ENCODE data around the gene LITAF. TPM values are rescaled to one million over a fixed set of nuclear protein-coding genes. Genes with fewer than 3 reads are reported as not detected.

LITAF gene
- total RNA-seq, 1 donor from 2014 or later, result 124 TPM

DNA sequence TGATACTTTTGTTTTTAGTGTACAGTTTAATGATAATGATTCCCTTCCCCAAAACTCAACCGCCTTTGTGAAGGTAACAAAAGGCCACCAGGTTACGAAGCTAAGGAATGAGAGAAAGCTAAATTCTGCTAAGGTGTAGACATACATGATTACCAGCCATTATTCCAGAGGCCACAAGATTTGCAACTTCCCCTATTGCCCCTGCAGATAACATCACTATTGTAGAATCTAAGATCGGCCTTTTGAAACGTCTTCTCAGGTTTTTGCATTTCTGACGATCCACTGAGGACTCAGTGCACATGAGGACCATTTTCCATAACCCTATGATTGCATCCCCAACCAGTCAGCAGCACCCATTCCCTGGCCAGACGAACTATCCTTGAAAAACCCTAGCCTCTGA lies 47.6 kb upstream of the LITAF start:
- Mint-ChIP-seq H3K9me3 (no peaks in the 10 kb centered on the region), H3K4me1 (peaks cover 29% of the 10 kb centered on the region), H3K36me3 (ENCODE audit: low read depth) (no peaks in the 10 kb centered on the region), H3K27ac (no peak overlapping the region), H3K4me3 (no peak overlapping the region), H3K27me3 (no peaks in the 10 kb centered on the region)
- TF ChIP-seq, protein P1, sequence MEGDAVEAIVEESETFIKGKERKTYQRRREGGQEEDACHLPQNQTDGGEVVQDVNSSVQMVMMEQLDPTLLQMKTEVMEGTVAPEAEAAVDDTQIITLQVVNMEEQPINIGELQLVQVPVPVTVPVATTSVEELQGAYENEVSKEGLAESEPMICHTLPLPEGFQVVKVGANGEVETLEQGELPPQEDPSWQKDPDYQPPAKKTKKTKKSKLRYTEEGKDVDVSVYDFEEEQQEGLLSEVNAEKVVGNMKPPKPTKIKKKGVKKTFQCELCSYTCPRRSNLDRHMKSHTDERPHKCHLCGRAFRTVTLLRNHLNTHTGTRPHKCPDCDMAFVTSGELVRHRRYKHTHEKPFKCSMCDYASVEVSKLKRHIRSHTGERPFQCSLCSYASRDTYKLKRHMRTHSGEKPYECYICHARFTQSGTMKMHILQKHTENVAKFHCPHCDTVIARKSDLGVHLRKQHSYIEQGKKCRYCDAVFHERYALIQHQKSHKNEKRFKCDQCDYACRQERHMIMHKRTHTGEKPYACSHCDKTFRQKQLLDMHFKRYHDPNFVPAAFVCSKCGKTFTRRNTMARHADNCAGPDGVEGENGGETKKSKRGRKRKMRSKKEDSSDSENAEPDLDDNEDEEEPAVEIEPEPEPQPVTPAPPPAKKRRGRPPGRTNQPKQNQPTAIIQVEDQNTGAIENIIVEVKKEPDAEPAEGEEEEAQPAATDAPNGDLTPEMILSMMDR (IDR thresholded peaks at IDR 0.05), result no peak
- no peak for ATAC-seq (ENCODE audit: low read depth)
- no peak for DNase-seq
- ChIA-PET CTCF (no interaction called here), POLR2A (no interaction called here)
- intact Hi-C loops (cut with micrococcal nuclease), result no loop called here

DNA sequence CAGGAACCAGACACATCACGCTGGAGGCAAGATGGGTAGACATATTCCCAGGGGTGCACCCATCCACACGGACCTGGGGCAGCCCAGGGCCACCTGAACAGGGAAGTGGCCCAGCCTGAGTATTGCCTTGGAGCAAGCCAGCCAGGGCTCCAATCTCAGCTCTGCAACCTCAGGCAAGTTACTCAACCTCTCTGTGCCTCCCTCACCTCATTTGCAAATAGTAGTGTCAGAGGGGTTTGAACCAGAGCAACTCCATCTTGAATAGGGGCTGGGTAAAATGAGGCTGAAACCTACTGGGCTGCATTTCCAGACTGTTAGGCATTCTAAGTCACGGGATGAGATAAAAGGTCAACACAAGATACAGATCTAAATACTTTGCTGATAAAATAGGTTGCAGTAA lies 46.4 kb upstream of the LITAF start:
- DNase-seq, result no peak
- Mint-ChIP-seq H3K4me1 (peaks cover 36% of the 10 kb centered on the region), H3K27ac (no peak overlapping the region), H3K27me3 (no peaks in the 10 kb centered on the region), H3K36me3 (ENCODE audit: low read depth) (no peaks in the 10 kb centered on the region), H3K4me3 (no peak overlapping the region), H3K9me3 (no peaks in the 10 kb centered on the region)
- ChIA-PET POLR2A (no interaction called here), CTCF (no interaction called here)
- ATAC-seq (ENCODE audit: low read depth), result no peak
- TF ChIP-seq, protein P1 (IDR thresholded peaks at IDR 0.05), result no peak
- intact Hi-C loops (cut with micrococcal nuclease), result no loop called here

DNA sequence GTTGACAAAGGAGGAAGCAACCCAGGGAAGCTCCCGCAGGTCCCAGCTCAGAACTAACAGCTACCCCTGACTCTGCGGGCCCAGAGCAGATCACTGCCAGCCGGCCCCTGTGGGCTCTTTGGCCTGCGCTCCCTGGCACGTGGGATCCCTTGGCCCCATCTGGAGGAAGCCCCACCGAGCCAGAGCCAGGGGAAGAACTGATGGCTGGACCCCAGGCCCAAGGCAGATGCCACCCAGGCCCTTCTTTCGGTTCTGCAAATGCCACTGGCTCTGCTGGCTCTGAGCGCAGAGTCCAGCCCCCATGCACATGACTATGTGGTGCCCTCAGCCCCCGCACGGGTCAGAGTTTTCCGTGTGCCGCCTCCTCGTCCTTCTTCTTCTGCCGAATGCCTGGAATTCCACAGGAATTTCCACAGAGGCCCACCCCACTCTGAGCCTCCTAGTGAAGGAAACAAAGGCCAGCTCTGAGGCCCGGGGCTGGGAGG lies 45.8 kb upstream of the LITAF start:
- POLR2A ChIA-PET, result no interaction called here
- TF ChIP-seq, protein P1 (IDR thresholded peaks at IDR 0.05), result no peak
- no peaks in the 10 kb centered on the region for H3K27me3 Mint-ChIP-seq
- no peaks in the 10 kb centered on the region for H3K36me3 Mint-ChIP-seq (ENCODE audit: low read depth)
- no peak for ATAC-seq (ENCODE audit: low read depth)
- no peak overlapping the region for H3K27ac Mint-ChIP-seq
- no peaks in the 10 kb centered on the region for H3K9me3 Mint-ChIP-seq
- no peak for DNase-seq
- no peak overlapping the region for H3K4me3 Mint-ChIP-seq
- intact Hi-C loops (cut with micrococcal nuclease), result no loop called here
- H3K4me1 Mint-ChIP-seq, result peaks cover 38% of the 10 kb centered on the region
- CTCF ChIA-PET, result no interaction called here

DNA sequence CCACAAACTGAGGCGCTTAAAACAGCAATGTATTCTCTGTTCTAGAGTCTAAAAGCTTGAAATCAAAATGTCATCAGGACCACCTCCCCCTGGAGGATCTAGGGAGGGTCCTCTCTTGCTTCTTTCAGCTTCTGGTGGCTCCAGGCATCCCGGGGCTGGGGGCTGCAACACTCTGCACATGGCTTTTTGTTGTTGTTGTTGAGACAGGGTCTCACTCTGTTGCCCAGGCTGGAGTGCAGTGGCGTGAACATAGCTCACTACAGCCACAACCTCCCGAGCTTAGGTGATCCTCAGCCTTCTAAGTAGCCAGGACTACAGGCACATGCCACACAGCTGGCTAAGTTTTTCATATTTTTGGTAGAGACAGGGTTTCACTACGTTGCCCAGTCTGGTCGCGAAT lies 44.5 kb upstream of the LITAF start:
- peaks cover 38% of the 10 kb centered on the region for H3K4me1 Mint-ChIP-seq
- H3K27ac Mint-ChIP-seq, result no peak overlapping the region
- intact Hi-C loops (cut with micrococcal nuclease), result no loop called here

DNA sequence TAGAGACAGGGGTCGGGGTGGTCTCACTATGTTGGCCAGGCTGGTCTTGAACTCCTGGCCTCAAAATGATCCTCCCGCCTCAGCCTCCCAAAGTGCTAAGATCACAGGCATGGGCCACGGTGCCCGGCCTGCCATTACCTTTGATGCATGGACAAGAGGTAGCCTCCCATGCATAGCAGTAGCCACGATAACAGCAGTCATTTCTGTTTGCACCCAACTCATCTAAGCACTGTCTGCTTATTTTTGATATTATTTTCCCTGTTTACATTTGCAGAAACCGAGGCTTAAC lies 44.0 kb upstream of the LITAF start:
- DNase-seq (no peak), ATAC-seq (ENCODE audit: low read depth) (no peak)
- H3K27ac Mint-ChIP-seq, result no peak overlapping the region
- peaks cover 40% of the 10 kb centered on the region for H3K4me1 Mint-ChIP-seq
- H3K36me3 Mint-ChIP-seq (ENCODE audit: low read depth), result no peaks in the 10 kb centered on the region
- no peaks in the 10 kb centered on the region for H3K27me3 Mint-ChIP-seq
- H3K4me3 Mint-ChIP-seq, result no peak overlapping the region
- TF ChIP-seq, protein P1 (IDR thresholded peaks at IDR 0.05), result no peak
- POLR2A ChIA-PET, result interaction anchor here (0.7 to 1.5 kb wide), 2 partner anchors 39 to 109 kb away, joined by 3 to 4 read pairs; no protein-coding TSS in a partner anchor
- intact Hi-C loops (cut with micrococcal nuclease), result no loop called here
- CTCF ChIA-PET, result interaction anchor here (0.6 kb wide), 1 partner anchor 85 kb away, joined by 3 read pairs; no protein-coding TSS in a partner anchor
- no peaks in the 10 kb centered on the region for H3K9me3 Mint-ChIP-seq

More for the DNA sequence above, 44.5 kb upstream of the LITAF start:
- ATAC-seq (ENCODE audit: low read depth) (no peak), DNase-seq (no peak)
- ChIA-PET CTCF (no interaction called here), POLR2A (interaction anchor here (1.5 kb wide), 1 partner anchor 38 kb away, joined by 3 read pairs; no protein-coding TSS in a partner anchor)
- Mint-ChIP-seq H3K4me3 (no peak overlapping the region), H3K27me3 (no peaks in the 10 kb centered on the region), H3K9me3 (no peaks in the 10 kb centered on the region), H3K36me3 (ENCODE audit: low read depth) (no peaks in the 10 kb centered on the region)
- TF ChIP-seq, protein P1 (IDR thresholded peaks at IDR 0.05), result no peak

Data from activated B cell treated with CpG ODN at 0.5 μM for 24 hours (primary cell).